Measurements from ENCODE around the gene FGR.
A peak's percentile ranks its signal among the peaks of the same experiment; 100 is the strongest.

Gene FGR

DNA sequence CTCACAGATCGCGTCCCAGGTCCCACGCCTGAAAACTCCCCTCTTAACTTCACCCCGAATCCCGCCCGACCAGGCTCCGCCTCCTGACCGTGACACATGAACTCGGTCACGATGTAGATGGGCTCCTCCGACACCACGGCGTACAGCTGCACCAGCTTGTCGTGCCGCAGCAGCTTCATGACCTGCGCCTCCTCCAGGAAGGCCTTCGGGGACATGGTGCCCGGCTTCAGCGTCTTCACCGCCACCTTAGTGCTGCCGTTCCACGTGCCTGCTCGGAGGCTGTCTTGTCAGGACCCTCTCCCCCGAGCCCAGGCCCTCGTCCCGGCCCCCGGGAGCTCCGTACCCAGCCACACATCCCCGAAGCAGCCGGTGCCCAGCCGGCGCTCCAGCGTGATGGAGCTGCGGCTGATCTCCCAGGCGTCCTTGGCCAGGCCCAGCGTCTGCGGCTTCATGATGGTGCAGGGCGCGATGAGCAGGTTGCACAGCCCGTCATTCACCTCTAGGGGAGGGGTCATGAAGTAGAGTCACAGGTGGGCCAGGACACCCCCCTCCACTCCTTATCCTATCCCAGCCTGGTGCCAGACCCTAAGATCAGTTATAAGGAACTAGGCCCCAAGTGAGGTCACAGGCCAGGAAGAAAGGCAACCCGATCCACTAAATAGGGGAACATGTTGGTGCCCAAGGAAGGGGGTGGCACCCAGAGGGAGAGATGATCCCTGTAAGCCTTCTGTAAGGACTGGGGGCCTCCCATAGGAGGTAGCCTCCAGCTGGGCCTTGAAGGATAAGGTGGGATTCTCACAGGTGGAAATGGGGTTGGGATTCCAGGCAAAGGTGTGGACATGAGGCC lies 19.4 kb downstream of the FGR start:
- DNase-seq: no peak

- no peak for DNase-seq
These were observed 20.2 kb downstream of the FGR start for GRCh38 chr1:27614625-27615344.

- no peak for DNase-seq
These were observed 20.9 kb downstream of the FGR start for GRCh38 chr1:27614043-27614624.

DNA sequence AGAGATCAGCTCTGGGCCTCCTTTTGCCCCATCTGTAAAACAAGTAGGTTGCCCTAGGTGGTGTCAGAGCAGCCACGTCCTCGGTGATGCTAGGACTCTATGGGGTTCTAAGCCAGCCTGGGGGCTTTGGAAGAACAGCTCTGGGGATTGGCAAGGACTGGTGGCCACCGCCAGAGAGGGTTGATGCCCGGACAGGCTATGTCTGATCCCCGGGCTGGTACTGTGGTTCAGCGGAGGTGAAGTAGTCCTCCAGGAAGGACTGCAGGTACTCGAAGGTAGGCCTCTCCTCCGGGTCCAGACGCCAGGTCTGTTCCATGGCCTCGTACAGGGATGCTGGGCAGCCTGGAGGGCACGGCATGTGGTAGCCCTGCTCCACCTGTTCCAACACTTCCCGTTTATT lies 22.3 kb downstream of the FGR start:
- no peak for DNase-seq

GRCh38 chr1:27611450-27611849 lies 23.5 kb downstream of the FGR start:
- DNase-seq: no peak

DNA sequence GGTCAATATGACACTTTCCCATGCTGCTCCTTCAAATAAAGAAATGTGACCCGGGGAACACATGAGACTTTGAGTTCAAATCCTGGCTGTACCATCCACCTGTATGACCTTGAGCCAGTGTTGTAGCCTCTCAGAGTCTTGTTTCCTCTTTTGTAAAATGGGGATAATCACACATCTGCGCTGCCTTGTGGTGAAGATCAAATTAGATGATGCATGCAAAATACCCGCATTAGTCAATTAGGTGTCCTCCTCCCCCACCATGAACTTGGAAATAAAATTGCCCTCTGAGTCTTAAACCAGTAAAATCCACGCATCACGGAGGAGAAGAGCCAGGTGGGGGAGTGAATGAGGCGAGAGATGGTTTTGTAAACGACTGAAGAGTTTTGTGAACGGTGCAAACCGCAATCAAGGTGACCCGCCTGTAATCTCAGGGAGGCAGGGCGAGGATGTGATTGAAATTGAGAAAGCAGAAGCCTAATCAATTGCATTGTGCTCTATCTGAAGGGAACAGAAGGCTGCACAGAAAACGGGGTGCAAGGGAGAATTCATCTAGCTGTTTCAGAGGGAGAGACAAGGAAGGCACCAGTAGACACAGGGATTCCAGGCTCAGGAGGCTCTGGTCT lies 25.3 kb downstream of the FGR start:
- no peak for DNase-seq

DNA sequence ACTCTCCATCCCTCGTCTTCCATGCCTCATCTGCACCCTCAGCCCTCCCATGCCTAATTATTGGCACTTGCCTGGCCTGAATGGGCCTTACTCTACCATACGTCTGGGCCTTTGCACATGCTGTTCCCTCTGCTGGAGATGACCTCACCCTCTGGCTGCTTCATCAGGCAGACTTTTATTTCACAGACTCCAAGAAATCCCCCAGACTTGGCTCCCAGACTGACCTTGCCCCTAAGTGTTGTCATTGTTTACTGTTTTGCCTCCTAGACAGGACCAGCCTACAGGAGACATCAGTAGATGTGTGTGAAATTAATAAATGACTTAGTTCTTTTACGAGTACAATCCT lies 25.8 kb downstream of the FGR start:
- no peak for DNase-seq

DNA sequence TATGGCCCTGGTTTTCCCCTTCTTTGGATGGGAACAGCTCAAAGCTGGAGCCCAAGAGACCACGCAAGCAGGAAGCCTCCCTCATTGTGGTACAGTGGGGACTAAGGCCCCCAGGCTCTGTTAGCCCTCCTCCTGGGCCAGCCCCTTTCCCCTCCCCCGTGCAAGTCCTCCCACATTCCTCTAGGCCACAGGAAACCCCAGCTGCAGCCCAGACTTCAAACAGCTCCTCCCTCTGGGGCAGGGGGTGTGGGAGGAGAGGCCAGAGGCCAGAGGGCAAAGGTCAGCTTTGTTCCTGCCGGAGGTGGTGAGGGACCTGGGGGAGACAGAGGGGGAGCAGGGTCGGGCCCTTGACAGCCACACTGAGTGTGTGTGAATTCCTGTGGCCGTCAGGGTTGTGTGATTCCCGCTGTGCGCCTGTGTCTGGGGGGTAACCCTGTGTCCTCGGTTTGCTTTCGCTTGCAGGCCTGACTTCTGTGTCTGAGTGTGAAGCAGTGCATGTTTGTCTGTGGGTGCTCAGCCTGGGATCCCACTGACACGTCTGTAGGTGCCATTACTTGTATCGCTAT lies 27.7 kb downstream of the FGR start:
- no peak for DNase-seq

DNA sequence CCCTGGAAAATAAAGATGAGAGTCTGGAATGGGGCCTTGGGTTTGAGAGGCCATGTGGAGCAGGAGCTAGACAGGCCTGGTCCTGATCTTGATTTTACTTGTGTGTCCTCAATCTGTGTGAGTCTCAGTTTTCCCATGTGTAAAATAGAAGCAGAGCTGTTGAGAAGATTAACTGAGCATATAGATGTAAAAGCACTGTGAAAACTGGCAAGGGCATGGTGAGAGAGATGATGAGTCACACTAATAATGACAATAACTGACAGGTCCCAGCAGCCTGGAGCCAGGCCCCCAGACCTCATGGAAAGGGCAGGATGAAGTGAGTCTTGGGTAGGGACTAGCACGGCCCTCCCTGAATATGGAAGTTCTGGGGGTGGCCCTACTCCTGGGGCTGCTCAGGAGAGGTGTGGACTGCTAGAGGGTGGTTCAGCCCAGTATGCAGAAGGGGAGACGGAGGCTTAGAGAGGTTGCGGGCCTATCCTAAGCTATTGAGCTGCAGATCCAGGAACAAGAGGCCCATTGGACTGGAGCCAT lies 28.2 kb downstream of the FGR start:
- no peak for DNase-seq

- DNase-seq: no peak
These were observed 28.9 kb downstream of the FGR start for GRCh38 chr1:27605796-27606707.

GRCh38 chr1:27605300-27605766 lies 29.7 kb downstream of the FGR start:
- no peak for DNase-seq

DNA sequence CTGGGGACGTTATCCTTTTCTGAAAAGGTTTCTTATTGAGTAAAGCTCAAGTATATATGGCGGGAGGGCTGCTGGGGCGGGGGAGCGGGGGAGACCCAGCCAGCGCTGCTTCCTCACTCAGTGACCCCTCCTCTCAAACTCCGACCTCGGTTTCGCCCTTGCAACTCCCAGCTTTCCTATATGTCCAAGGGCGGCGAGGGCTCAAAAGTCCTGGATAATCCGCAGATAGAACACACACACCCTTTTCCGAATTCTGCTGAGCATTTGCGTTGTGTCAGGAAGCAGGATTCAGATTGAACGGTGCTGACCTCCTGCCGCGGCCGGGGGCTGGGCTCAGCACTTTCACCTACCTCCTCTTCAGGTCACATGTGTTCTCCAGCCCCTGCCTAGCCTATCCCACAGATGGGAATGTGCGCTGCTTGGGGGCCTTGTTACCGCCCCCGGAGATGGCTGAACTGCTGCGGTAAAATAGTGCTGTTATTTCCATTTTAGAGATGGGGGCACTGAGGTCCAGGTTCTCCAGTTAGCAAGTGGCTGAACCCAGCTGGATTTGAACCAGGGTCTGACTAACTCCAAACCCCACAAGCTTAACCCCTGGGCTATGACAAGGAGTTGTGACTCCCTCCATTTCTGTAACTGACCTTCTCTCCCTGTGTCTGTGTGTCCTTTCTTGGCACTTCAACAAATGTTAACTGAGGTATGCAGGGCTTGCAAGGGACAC lies 30.2 kb downstream of the FGR start:
- no peak for DNase-seq

DNA sequence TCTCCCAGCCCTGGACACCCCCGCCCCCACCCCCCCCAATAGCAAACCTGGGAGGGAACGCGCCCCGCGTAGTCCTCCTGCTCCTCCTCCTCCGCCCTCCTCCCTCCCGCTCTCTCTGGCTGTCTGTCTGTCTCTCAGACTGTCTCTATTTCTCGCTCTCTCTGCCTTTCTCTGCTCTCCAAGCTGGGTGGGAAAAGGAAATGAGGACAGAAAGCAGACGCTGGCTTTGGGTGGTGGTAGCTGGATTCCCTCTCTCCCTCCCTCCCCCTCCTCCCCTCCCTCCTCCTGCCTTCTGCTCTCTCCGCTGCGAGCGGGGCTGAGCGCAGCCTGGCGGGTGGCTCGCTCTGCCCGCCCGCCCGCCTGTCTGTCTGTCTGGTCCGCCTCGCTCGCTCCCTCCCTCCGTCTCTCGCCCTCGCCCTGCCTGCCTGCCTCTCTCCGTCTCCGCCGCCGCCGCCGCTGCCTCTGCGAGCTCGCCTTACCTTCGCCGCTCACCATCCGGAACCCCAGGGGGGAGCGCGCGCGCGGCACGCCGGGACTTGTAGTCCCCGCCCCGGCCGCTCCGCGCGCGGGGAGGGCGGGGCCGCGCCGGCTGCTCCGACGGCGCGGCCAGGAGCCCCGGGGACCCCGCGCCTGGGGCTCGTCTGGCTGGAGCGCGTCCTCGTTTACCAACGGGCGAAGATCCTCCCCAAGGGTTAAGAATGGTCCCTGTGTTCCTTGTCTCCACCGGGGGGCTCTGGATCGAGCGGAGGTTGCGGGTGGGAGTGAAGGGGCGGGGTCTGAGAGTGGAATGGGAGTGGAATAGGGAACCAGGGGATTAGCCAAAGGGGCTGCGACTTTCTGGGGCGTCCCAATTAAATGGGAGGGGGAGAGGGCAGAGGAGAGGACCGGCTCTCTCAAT lies 31.1 kb downstream of the FGR start, which contains the start of gene AHDC1:
TSS of gene AHDC1 (minus strand) at position 464 of the 898 bp plus-strand sequence. CDS start 52,029 bp downstream, outside the sequence.
- DNase-seq: peak; percentile 93

DNA sequence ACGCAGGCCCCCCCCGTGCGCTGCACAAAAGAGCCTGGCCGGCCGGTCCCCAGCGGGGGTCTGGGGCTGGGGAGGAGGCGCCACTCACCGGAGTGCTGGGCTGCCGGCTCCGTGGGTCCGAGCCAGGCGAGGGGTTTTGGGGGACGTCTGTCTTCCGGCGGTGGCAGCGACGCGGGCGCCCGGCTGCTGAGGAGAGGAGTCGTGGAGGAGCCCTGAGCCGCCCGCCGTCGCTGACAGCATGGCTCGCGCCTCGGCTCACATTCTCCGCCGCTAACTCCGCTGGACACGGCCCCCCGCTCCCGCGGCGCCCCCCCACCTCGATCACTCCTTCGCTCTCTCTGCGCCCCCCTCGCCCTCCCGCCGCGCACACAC lies 31.7 kb downstream of the FGR start:
- DNase-seq: peak; percentile 41

DNA sequence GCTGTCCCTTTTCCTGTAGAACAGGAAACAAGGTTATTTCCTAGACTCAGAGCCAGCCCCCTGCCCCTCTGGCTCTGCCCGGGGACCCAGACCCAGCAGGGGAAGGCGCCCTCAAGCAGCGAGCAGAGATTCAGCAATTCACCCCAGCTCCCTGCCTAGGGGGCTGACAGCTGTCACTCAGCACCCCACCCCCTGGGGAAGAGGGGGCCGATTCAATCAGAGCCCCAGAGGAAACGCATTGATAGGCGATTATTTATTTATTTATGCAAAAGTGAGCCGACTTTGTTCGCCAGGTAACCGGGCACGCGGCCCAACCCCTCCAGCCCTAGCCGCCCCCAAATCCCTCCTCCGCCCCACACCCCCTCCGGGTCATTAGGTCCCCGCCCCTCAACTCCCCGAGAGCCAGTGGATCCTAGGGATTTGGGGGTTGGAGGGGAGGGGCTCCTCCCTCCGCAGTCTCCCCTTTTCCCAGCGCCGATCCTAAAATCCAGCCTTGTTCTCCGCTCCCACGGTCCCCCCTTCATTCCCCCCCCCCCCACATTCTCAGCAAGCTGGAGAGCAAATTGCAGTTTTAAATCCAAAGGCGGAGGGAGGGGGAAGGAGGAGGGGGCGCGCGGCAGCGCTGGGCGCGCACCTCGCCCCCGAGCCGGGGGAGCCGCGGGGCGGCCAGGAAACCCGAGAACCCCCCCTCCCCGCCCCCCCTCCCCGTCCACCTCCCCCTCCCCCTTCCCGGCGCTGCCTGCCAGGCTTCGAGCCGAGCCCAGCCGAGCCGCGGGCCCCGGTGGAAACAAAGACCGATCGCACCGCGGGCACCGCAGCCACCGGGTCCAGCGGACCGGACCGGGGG lies 32.3 kb downstream of the FGR start:
- DNase-seq: peak; percentile 41

GRCh38 chr1:27601771-27602461 lies 33.1 kb downstream of the FGR start:
- no peak for DNase-seq

GRCh38 chr1:27601321-27601770 lies 33.6 kb downstream of the FGR start:
- DNase-seq: no peak
